ENCODE data around the gene ARHGAP18.

DNA sequence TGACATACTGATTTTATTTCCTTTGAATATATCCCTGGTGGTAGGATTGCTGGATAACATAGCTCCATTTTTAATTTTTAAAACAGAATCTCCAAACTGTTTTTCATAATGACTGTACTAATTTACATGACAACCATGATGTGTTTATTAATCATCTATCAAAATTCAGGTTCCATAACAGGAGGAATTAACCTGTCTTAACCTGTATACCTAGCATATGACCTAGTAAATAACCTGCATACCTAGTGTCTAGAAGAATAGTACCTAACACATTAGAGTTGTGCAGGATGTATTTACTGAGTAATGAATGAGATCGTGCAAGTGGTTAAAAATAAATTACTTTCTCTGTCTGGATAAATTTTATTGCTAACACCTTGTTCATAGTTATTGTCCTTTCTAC is 45.8 kb upstream of the ARHGAP18 start:
- TF ChIP-seq, protein P1, sequence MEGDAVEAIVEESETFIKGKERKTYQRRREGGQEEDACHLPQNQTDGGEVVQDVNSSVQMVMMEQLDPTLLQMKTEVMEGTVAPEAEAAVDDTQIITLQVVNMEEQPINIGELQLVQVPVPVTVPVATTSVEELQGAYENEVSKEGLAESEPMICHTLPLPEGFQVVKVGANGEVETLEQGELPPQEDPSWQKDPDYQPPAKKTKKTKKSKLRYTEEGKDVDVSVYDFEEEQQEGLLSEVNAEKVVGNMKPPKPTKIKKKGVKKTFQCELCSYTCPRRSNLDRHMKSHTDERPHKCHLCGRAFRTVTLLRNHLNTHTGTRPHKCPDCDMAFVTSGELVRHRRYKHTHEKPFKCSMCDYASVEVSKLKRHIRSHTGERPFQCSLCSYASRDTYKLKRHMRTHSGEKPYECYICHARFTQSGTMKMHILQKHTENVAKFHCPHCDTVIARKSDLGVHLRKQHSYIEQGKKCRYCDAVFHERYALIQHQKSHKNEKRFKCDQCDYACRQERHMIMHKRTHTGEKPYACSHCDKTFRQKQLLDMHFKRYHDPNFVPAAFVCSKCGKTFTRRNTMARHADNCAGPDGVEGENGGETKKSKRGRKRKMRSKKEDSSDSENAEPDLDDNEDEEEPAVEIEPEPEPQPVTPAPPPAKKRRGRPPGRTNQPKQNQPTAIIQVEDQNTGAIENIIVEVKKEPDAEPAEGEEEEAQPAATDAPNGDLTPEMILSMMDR (IDR thresholded peaks at IDR 0.05; ENCODE audit: low read depth, low read length, poor library complexity, severe bottlenecking) = no peak
- no peak for TF ChIP-seq EZH2phosphoT487 (IDR thresholded peaks at IDR 0.05; ENCODE audit: borderline replicate concordance, low read length)
